Activated CD8-positive, alpha-beta memory T cell treated with anti-CD3 and anti-CD28 coated beads, Interleukin-2, amount 10 ng/mL, durations not matched to agents 7 days and 5 days (primary cell): ENCODE measurements around the gene RSU1. TPM values are rescaled to one million over a fixed set of nuclear protein-coding genes. Genes with fewer than 3 reads are reported as not detected.
"Not testable (repeated sequence)": the region's sequence is repeated elsewhere in the genome, so short reads cannot be mapped to it uniquely, and the experiment has no call there.

Experiments used
- ATAC-seq: fragments of 150-1000 bp; cut with Tn5 transposase; one replicate; pipeline ENCODE4 v1.10.0; 2021; ENCODE audit warnings: moderate library complexity
- CTCF ChIA-PET: fragments of 350-600 bp; sonication (Branson Sonifier 250); formaldehyde crosslinking; loops from one replicate; lab custom pipeline; 2021; ENCODE audit warnings: antibody characterized with exemption; lab: Charles Lee
- DNase-seq: peaks from one replicate; pipeline ENCODE4 v3.0.0-alpha.2; 2020
- H3K27ac Mint-ChIP-seq: one replicate; pipeline ENCODE4 v1.8.0; 2021; ENCODE audit warnings: mild to moderate bottlenecking, mixed read lengths
- H3K27me3 Mint-ChIP-seq: one replicate; pipeline ENCODE4 v1.8.0; 2021; ENCODE audit warnings: mixed read lengths
- H3K36me3 Mint-ChIP-seq: one replicate; pipeline ENCODE4 v1.8.0; 2021; ENCODE audit warnings: mild to moderate bottlenecking, mixed read lengths
- H3K4me1 Mint-ChIP-seq: one replicate; pipeline ENCODE4 v1.8.0; 2021; ENCODE audit warnings: mixed read lengths
- H3K4me3 Mint-ChIP-seq: one replicate; pipeline ENCODE4 v1.8.0; 2021; ENCODE audit warnings: mild to moderate bottlenecking, moderate library complexity, mixed read lengths
- H3K9me3 Mint-ChIP-seq: one replicate; pipeline ENCODE4 v1.8.0; 2022; ENCODE audit warnings: low read depth, mixed read lengths
- total RNA-seq, 2 experiments: library from RNA; stranded (reverse); gene quantifications; one replicate each; pipeline ENCODE4 v1.2.3, GENCODE V29; 2021

The RSU1 gene
- total RNA-seq, 2 experiments from 2014 or later = 51.6 to 74.1 TPM

DNA sequence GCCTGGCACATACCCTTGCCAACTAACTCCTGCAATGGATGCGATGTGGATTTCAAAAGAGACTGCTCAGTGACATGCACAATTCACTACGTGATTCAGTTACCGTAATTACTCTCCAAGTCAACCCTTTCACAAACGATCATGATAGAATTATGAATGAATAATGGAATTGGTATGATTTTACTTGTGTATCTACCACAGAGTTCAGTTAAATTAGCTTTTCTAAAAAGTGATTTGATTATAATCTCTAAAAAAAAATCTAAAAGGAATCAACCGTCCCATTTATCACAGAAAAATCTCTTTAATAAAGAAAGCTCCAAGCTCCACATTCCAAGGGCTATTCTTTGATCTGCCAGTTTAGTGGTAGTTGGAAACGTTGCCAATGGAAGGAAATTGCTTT is 30.4 kb upstream of the RSU1 start:
- Mint-ChIP-seq H3K9me3 (no peaks in the 10 kb centered on the region), H3K4me1 (peaks cover 4% of the 10 kb centered on the region), H3K27me3 (peaks cover 7% of the 10 kb centered on the region), H3K4me3 (no peak overlapping the region), H3K27ac (no peak overlapping the region), H3K36me3 (no peaks in the 10 kb centered on the region)
- ATAC-seq = no peak
- CTCF ChIA-PET = interaction anchor here (0.9 to 2.0 kb wide), 6 partner anchors 9 to 441 kb away, joined by 3 to 5 read pairs (median 4); no protein-coding TSS in a partner anchor
- no peak for DNase-seq

DNA sequence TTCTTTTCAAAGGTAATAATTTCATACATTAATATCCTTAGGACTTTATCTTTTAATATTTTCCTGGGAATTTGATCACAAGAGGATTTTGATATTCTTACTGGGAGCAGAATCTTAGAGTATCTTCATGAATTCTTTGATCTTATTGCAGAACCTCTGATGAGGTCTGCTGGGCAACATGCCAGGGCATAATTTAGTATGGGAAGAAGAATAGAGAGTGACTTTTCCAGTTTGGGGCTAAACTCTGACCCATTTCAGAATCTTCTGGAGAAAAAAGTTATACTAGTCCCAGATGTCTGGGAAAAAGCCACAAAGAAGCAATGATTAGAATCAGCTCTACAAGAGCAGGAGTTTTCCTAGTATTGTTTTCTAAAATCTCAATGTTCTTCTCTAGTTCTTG is 28.0 kb upstream of the RSU1 start:
- H3K27me3 Mint-ChIP-seq = peaks cover 2% of the 10 kb centered on the region
- H3K27ac Mint-ChIP-seq = no peak overlapping the region
- H3K9me3 Mint-ChIP-seq = no peaks in the 10 kb centered on the region
- H3K36me3 Mint-ChIP-seq = no peaks in the 10 kb centered on the region
- H3K4me3 Mint-ChIP-seq = no peak overlapping the region
- DNase-seq (no peak), ATAC-seq (no peak)
- CTCF ChIA-PET = interaction anchor here (1.3 to 2.2 kb wide), 4 partner anchors 8 to 413 kb away, joined by 3 to 7 read pairs (median 5); no protein-coding TSS in a partner anchor
- peaks cover 4% of the 10 kb centered on the region for H3K4me1 Mint-ChIP-seq

- H3K9me3 Mint-ChIP-seq = no peaks in the 10 kb centered on the region
- H3K27me3 Mint-ChIP-seq = peaks cover 2% of the 10 kb centered on the region
- H3K4me1 Mint-ChIP-seq = peaks cover 4% of the 10 kb centered on the region
- DNase-seq (no peak), ATAC-seq (peak; percentile 61)
- no peak overlapping the region for H3K27ac Mint-ChIP-seq
- no peaks in the 10 kb centered on the region for H3K36me3 Mint-ChIP-seq
- CTCF ChIA-PET = interaction anchor here (0.6 to 2.3 kb wide), 10 partner anchors 10 to 610 kb away, joined by 3 to 12 read pairs (median 4); partner anchors contain the start of genes RSU1 and TRDMT1
- H3K4me3 Mint-ChIP-seq = no peak overlapping the region
Measured at GRCh38 chr10:16843252-16843870, 26.1 kb upstream of the RSU1 start.

DNA sequence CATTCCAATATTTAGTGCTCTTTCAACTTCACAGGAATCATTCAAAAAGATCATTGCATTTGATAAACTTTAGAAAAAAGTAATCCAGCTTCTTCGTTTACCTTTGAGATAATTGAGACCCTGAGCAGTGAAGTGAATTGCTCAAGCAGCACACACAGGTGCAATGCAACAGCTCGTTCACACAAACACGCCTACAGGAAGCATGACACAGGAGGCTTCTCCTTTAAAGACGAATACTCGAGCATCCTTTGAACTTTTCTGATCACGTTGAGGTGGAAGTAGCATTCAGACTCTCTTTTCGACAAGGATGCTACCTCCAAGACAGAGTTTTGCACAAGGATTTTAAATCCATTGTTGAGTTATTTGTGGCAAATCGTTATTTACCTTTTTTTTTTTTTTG is 18.0 kb upstream of the RSU1 start:
- ATAC-seq = peak; percentile 58
- Mint-ChIP-seq H3K36me3 (no peaks in the 10 kb centered on the region), H3K27me3 (no peaks in the 10 kb centered on the region), H3K4me3 (peak overlapping the region; percentile 46), H3K9me3 (no peaks in the 10 kb centered on the region), H3K4me1 (peaks cover 20% of the 10 kb centered on the region), H3K27ac (peak overlapping the region; percentile 47)
- no peak for DNase-seq
- CTCF ChIA-PET = interaction anchor here (0.8 to 1.4 kb wide), 4 partner anchors 18 to 423 kb away, joined by 3 to 4 read pairs (median 4); partner anchors contain the start of gene RSU1

GRCh38 chr10:16832351-16833080 is 15.3 kb upstream of the RSU1 start:
- CTCF ChIA-PET = interaction anchor here (2.1 kb wide), 1 partner anchor 12 kb away, joined by 7 read pairs; no protein-coding TSS in a partner anchor
- no peaks in the 10 kb centered on the region for H3K9me3 Mint-ChIP-seq
- H3K4me1 Mint-ChIP-seq = peaks cover 24% of the 10 kb centered on the region
- DNase-seq (no peak), ATAC-seq (no peak)
- no peak overlapping the region for H3K4me3 Mint-ChIP-seq
- no peak overlapping the region for H3K27ac Mint-ChIP-seq
- H3K36me3 Mint-ChIP-seq = no peaks in the 10 kb centered on the region
- no peaks in the 10 kb centered on the region for H3K27me3 Mint-ChIP-seq

DNA sequence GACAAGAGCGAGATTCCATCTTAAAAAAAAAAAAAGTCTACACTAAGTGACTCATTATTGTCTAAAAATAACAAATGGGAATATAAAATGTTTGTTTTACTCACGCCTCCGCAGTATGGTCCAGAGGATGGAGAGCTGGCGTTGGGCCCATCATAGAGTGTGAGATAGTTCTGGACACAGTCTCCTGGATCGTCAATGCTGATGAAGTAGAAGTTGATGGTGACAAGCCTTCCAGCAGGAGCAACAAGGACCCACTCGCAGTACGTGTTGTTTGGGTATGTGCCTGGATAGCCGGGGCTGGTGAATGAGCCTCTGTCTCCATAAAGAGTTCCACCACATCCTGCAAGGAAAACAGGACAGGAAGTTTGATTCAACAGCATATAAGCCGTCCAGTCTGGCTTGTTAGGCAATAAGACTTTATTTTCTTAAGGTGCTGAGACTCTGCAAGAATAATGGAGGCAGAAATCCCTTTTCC is 11.5 kb upstream of the RSU1 start:
- H3K9me3 Mint-ChIP-seq = no peaks in the 10 kb centered on the region
- no peak overlapping the region for H3K4me3 Mint-ChIP-seq
- H3K27ac Mint-ChIP-seq = no peak overlapping the region
- CTCF ChIA-PET = interaction anchor here (0.8 to 2.1 kb wide), 4 partner anchors 14 to 430 kb away, joined by 3 to 10 read pairs (median 4); no protein-coding TSS in a partner anchor
- H3K27me3 Mint-ChIP-seq = no peaks in the 10 kb centered on the region
- ATAC-seq (no peak), DNase-seq (no peak)
- no peaks in the 10 kb centered on the region for H3K36me3 Mint-ChIP-seq
- H3K4me1 Mint-ChIP-seq = peaks cover 6% of the 10 kb centered on the region

DNA sequence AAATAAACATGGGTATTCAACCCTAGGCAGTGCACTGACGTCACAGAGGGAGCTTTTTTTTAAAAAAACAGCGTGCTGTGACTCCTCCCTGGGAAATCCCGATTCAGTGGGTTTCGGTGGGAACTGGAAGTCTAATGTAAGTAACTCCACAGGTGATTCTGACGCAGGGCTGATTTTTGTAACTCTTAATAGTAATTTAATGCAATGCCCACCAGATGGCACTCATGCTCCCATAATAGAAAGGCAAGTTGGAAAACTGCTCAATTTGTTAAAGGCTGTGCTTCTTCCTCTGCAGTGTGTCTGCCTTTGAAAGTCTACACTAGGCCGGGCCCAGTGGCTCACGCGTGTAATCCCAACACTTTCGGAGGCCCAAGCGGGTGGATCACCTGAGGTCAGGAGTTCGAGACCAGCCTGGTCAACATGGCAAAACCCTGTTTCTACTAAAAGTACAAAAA is 10.9 kb upstream of the RSU1 start:
- Mint-ChIP-seq H3K9me3 (peaks cover 3% of the 10 kb centered on the region), H3K27ac (no peak overlapping the region), H3K4me3 (no peak overlapping the region), H3K36me3 (peaks cover 5% of the 10 kb centered on the region), H3K27me3 (no peaks in the 10 kb centered on the region), H3K4me1 (peaks cover 6% of the 10 kb centered on the region)
- DNase-seq (peak; percentile 69), ATAC-seq (peak; percentile 87)
- CTCF ChIA-PET = interaction anchor here (0.8 to 2.1 kb wide), 6 partner anchors 11 to 431 kb away, joined by 3 to 10 read pairs (median 5); partner anchors contain the start of gene RSU1

DNA sequence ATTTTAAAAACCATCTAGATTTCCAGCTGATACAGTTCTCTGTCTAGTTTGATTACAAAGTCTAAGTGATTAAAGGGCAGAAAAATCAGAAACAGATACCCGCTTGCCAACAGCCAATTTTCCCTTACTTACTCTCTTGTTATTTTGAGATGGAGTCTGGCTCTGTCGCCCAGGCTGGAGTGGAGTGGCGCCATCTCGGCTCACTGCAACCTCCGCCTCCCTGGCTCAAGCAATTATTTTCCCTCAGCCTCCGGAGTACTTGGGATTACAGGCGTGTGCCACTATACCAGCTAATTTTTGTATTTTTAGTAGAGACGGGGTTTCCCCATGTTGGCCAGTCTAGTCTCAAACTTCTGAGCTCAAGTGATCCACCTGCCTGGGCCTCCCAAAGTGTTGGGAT is 10.2 kb upstream of the RSU1 start:
- not testable (repeated sequence) for H3K9me3 Mint-ChIP-seq, H3K36me3 Mint-ChIP-seq, H3K27ac Mint-ChIP-seq, H3K27me3 Mint-ChIP-seq, DNase-seq, ATAC-seq, H3K4me1 Mint-ChIP-seq, H3K4me3 Mint-ChIP-seq
- CTCF ChIA-PET = interaction anchor here (0.7 to 2.1 kb wide), 5 partner anchors 10 to 431 kb away, joined by 3 to 10 read pairs (median 5); partner anchors contain the start of gene RSU1

- CTCF ChIA-PET = no interaction called here
- Mint-ChIP-seq H3K27ac (no peak overlapping the region), H3K4me3 (no peak overlapping the region)
Measured at GRCh38 chr10:16822726-16823360, 5.6 kb upstream of the RSU1 start.

DNA sequence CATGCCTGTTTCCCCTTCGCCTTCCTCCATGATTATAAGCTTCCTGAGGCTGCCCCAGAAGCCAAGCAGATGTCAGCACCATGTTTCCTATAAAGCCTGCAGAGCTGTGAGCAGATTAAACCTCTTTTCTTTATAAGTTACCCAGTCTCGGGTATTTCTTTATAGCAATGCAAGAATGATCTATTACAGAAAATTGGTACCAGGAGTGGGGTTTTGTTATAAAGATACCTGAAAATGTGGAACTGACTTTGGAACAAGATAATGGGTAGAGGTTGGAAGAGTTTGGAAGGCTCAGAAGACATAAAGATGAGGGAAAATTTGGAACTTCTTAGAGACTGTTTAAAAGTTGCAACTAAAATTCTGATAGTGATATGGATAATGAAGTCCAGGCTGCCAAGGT is 4.8 kb upstream of the RSU1 start:
- Mint-ChIP-seq H3K27ac (no peak overlapping the region), H3K4me1 (peaks cover 9% of the 10 kb centered on the region), H3K4me3 (no peak overlapping the region), H3K27me3 (peaks cover 2% of the 10 kb centered on the region), H3K36me3 (peaks cover 19% of the 10 kb centered on the region), H3K9me3 (peaks cover 19% of the 10 kb centered on the region)
- CTCF ChIA-PET = no interaction called here
- no peak for DNase-seq
- ATAC-seq = no peak

More at GRCh38 chr10:16822726-16823360, 5.6 kb upstream of the RSU1 start:
- DNase-seq = no peak
- peaks cover 6% of the 10 kb centered on the region for H3K4me1 Mint-ChIP-seq
- no peaks in the 10 kb centered on the region for H3K27me3 Mint-ChIP-seq
- no peak for ATAC-seq
- H3K9me3 Mint-ChIP-seq = peaks cover 19% of the 10 kb centered on the region
- peaks cover 18% of the 10 kb centered on the region for H3K36me3 Mint-ChIP-seq

DNA sequence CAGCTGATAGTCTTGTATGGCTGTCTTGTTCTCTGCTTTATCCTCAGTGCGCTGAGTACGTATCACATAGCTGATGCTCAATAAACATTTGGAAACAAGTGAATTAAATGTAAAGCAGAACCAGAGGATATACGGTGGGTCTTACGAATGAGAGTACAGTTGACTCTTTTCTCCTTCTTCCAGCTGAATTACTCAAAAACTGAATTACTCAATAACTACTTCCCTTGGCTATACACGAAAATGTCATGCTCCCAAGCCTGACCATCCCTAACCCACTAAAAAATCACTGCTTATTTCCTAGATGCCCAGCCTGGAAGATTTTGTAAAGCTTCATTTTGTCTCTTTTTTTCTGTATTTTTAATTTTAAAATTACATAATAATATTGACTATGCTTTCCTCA is 3.2 kb upstream of the RSU1 start:
- H3K9me3 Mint-ChIP-seq = peaks cover 19% of the 10 kb centered on the region
- H3K4me1 Mint-ChIP-seq = peaks cover 18% of the 10 kb centered on the region
- DNase-seq = no peak
- no peak overlapping the region for H3K4me3 Mint-ChIP-seq
- CTCF ChIA-PET = interaction anchor here (1.6 kb wide), 1 partner anchor 9 kb away, joined by 5 read pairs; no protein-coding TSS in a partner anchor
- peaks cover 22% of the 10 kb centered on the region for H3K36me3 Mint-ChIP-seq
- peaks cover 2% of the 10 kb centered on the region for H3K27me3 Mint-ChIP-seq
- H3K27ac Mint-ChIP-seq = no peak overlapping the region
- ATAC-seq = no peak

DNA sequence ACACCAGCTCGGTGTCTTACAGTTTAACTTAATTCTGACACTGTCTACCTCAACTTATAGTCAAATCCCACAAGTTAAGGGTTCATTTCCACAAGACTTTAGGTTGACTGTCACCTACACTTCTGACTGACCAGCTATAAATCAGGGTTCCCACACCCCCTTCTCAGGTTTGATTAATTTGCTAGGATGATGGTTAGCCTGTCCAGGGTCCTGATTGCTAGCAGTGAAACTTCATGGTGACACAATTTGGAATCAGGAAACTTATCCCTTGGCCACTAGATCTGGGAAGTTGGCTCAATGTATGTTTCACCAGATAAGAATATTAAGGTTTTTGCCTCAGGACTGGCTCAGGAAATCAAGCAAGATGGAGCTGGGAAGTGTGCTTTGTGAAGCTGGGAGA is 2.8 kb upstream of the RSU1 start:
- H3K4me3 Mint-ChIP-seq = no peak overlapping the region
- ATAC-seq (no peak), DNase-seq (no peak)
- H3K4me1 Mint-ChIP-seq = peaks cover 22% of the 10 kb centered on the region
- H3K9me3 Mint-ChIP-seq = peaks cover 19% of the 10 kb centered on the region
- no peak overlapping the region for H3K27ac Mint-ChIP-seq
- H3K27me3 Mint-ChIP-seq = peaks cover 2% of the 10 kb centered on the region
- peaks cover 25% of the 10 kb centered on the region for H3K36me3 Mint-ChIP-seq
- CTCF ChIA-PET = interaction anchor here (1.6 kb wide), 1 partner anchor 10 kb away, joined by 5 read pairs; no protein-coding TSS in a partner anchor

GRCh38 chr10:16819436-16819835 is 2.2 kb upstream of the RSU1 start:
- Mint-ChIP-seq H3K4me1 (peaks cover 25% of the 10 kb centered on the region), H3K27ac (no peak overlapping the region), H3K27me3 (peaks cover 2% of the 10 kb centered on the region), H3K4me3 (no peak overlapping the region), H3K9me3 (peaks cover 19% of the 10 kb centered on the region), H3K36me3 (peaks cover 25% of the 10 kb centered on the region)
- no peak for ATAC-seq
- CTCF ChIA-PET = no interaction called here
- DNase-seq = no peak
